Erythroblast (primary cell): ENCODE measurements around the gene SLCO1A2.

Experiments used
- GATA1 ChIP-seq: IDR thresholded peaks from 2 replicates; pipeline ENCODE4 v1.6.1; 2011; ENCODE audit warnings: low read depth, mild to moderate bottlenecking, control low read depth, low read length, moderate library complexity
- POLR2A ChIP-seq: IDR thresholded peaks from 2 replicates; pipeline ENCODE4 v1.6.1; 2011; ENCODE audit warnings: mild to moderate bottlenecking, low read length

GRCh38 chr12:21330682-21331253 is 3.9 kb downstream of the SLCO1A2 start:
- TF ChIP-seq GATA1 (no peak), POLR2A (no peak)
